SK-N-MC (cell line): ENCODE results near the gene ZNF765.
A peak's percentile ranks its signal among the peaks of the same experiment; 100 is the strongest.
"Not testable (repeated sequence)": the region's sequence is repeated elsewhere in the genome, so short reads cannot be mapped to it uniquely, and the experiment has no call there.

Experiments used
- DNase-seq: peaks from one replicate; pipeline ENCODE4 v3.0.0-alpha.2; 2011; ENCODE audit warnings: low read depth, low spot score
- H3K27ac ChIP-seq: fragments of 200-600 bp; sonication (generic); 2 replicates; pipeline ENCODE4 v1.5.1; 2016; ENCODE audit warnings: mixed run types
- H3K36me3 ChIP-seq: fragments of 200-600 bp; sonication (generic); 2 replicates; pipeline ENCODE4 v1.6.1; 2017; ENCODE audit warnings: antibody characterized with exemption, low read length, mixed read lengths; ENCODE audit not compliant: insufficient read depth
- H3K4me3 ChIP-seq: fragments of 200-600 bp; sonication (generic); 2 replicates; pipeline ENCODE4 v1.5.1; 2016
- H3K9ac ChIP-seq: fragments of 200-600 bp; sonication (generic); 2 replicates; pipeline ENCODE4 v1.8.0; 2017; ENCODE audit warnings: mixed run types, mixed read lengths; ENCODE audit not compliant: insufficient read length
- H3K9me3 ChIP-seq: fragments of 200-600 bp; sonication (generic); 2 replicates; pipeline ENCODE4 v1.6.1; 2017; ENCODE audit warnings: low read depth, mild to moderate bottlenecking, antibody characterized with exemption, low read length, moderate library complexity, mixed read lengths
- EZH2 ChIP-seq: fragments of 200-600 bp; sonication (generic); IDR thresholded peaks from one replicate; pipeline ENCODE4 v1.6.1; 2017; ENCODE audit warnings: antibody characterized with exemption
- FOXP2 ChIP-seq: optimal IDR thresholded peaks from 2 replicates; pipeline ENCODE3; 2011; ENCODE audit warnings: mild to moderate bottlenecking, moderate library complexity; ENCODE audit not compliant: insufficient read depth; ENCODE audit errors: extremely low read length, control extremely low read depth
- POLR2AphosphoS5 ChIP-seq: IDR thresholded peaks from 2 replicates; pipeline ENCODE4 v1.6.1; 2012; ENCODE audit warnings: mild to moderate bottlenecking, low read depth, low read length, borderline replicate concordance

Gene ZNF765

GRCh38 chr19:53432088-53432661 lies 37.2 kb downstream of the ZNF765 start:
- H3K9ac ChIP-seq = peak overlapping the region; percentile 93
- H3K9me3 ChIP-seq = no peaks in the 10 kb centered on the region
- H3K27ac ChIP-seq = peak overlapping the region; percentile 49; the same call in 1 of the 2 replicates
- TF ChIP-seq EZH2 (no peak), FOXP2 (no peak), POLR2AphosphoS5 (no peak)
- H3K4me3 ChIP-seq = peak overlapping the region; percentile 88
- H3K36me3 ChIP-seq = peaks cover 34% of the 10 kb centered on the region
- no peak for DNase-seq

- H3K4me3 ChIP-seq, H3K27ac ChIP-seq, H3K9ac ChIP-seq, H3K9me3 ChIP-seq, DNase-seq: not testable (repeated sequence)
- H3K36me3 ChIP-seq = peaks cover 50% of the 10 kb centered on the region
Measured at GRCh38 chr19:53443809-53444208, 48.9 kb downstream of the ZNF765 start.

GRCh38 chr19:53447196-53447595 lies 52.2 kb downstream of the ZNF765 start:
- H3K27ac ChIP-seq, H3K9ac ChIP-seq, DNase-seq, H3K4me3 ChIP-seq, H3K9me3 ChIP-seq: not testable (repeated sequence)
- peaks cover 61% of the 10 kb centered on the region for H3K36me3 ChIP-seq

- peaks cover 62% of the 10 kb centered on the region for H3K36me3 ChIP-seq
- no peak for TF ChIP-seq FOXP2
- TF ChIP-seq EZH2 = no peak
- TF ChIP-seq POLR2AphosphoS5 = no peak
- H3K27ac ChIP-seq = no peak overlapping the region
- peaks cover 27% of the 10 kb centered on the region for H3K9me3 ChIP-seq
- no peak overlapping the region for H3K9ac ChIP-seq
- H3K4me3 ChIP-seq = no peak overlapping the region; the same call in 1 of the 2 replicates
- DNase-seq = no peak
Measured at GRCh38 chr19:53455828-53456227, 60.9 kb downstream of the ZNF765 start.

- H3K4me3 ChIP-seq, DNase-seq: not testable (repeated sequence)
Measured at GRCh38 chr19:53460131-53460721, 65.3 kb downstream of the ZNF765 start.

GRCh38 chr19:53461866-53462265 lies 66.9 kb downstream of the ZNF765 start:
- DNase-seq = no peak
- H3K9ac ChIP-seq = no peak overlapping the region
- H3K4me3 ChIP-seq = no peak overlapping the region
- peaks cover 5% of the 10 kb centered on the region; the same call in 1 of the 2 replicates for H3K9me3 ChIP-seq
- no peak for TF ChIP-seq FOXP2
- TF ChIP-seq EZH2 = no peak
- no peak for TF ChIP-seq POLR2AphosphoS5
- no peak overlapping the region for H3K27ac ChIP-seq
- peaks cover 5% of the 10 kb centered on the region for H3K36me3 ChIP-seq

More at GRCh38 chr19:53460131-53460721, 65.3 kb downstream of the ZNF765 start:
- not testable (repeated sequence) for H3K9ac ChIP-seq, H3K27ac ChIP-seq
- Histone ChIP-seq H3K36me3 (peaks cover 21% of the 10 kb centered on the region), H3K9me3 (peaks cover 16% of the 10 kb centered on the region)

- Histone ChIP-seq H3K4me3 (no peak overlapping the region), H3K27ac (no peak overlapping the region), H3K36me3 (no peaks in the 10 kb centered on the region; the same call in 1 of the 2 replicates), H3K9me3 (no peaks in the 10 kb centered on the region; the same call in 1 of the 2 replicates), H3K9ac (no peak overlapping the region)
- DNase-seq = no peak
- TF ChIP-seq FOXP2 (no peak), POLR2AphosphoS5 (no peak), EZH2 (no peak)
Measured at GRCh38 chr19:53462861-53463260, 67.9 kb downstream of the ZNF765 start.

- Histone ChIP-seq H3K4me3 (no peak overlapping the region), H3K9ac (no peak overlapping the region), H3K9me3 (no peaks in the 10 kb centered on the region; the same call in 1 of the 2 replicates), H3K36me3 (no peaks in the 10 kb centered on the region; the same call in 1 of the 2 replicates), H3K27ac (no peak overlapping the region)
- no peak for DNase-seq
- TF ChIP-seq EZH2 = no peak
- TF ChIP-seq FOXP2 = no peak
- TF ChIP-seq POLR2AphosphoS5 = no peak
Measured at GRCh38 chr19:53463263-53463662, 68.3 kb downstream of the ZNF765 start.

- Histone ChIP-seq H3K27ac (no peak overlapping the region), H3K36me3 (peaks cover 2% of the 10 kb centered on the region; the same call in 1 of the 2 replicates), H3K4me3 (peak overlapping the region; percentile 84), H3K9ac (no peak overlapping the region), H3K9me3 (no peaks in the 10 kb centered on the region; the same call in 1 of the 2 replicates)
- DNase-seq = no peak
- no peak for TF ChIP-seq FOXP2
- TF ChIP-seq EZH2 = no peak
- no peak for TF ChIP-seq POLR2AphosphoS5
Measured at GRCh38 chr19:53466726-53467484, 72.0 kb downstream of the ZNF765 start.
